Measurements from ENCODE around the gene DNAI1.

DNA sequence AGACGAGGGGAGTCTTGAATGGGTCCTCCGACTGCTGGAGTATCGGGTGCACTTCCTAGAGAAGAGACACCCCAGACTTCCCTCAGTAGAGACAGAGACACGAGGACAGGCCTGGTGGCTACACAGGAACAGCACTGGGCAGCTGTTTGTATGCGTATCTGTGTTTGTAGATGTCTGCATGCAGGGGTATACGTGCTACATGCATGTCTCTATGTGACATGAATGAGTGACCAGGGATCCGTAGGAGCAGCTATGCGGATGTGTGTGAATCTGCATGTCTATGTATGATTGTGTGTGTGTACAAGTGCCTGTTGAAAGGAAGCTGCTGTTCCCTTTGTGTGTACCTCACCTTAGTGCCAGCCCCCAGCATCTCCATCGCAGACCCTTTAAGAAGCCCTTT, 99.8 kb downstream of the DNAI1 start:
- TF ChIP-seq TAF1 (IDR thresholded peaks at IDR 0.05; ENCODE audit: borderline replicate concordance, insufficient read depth, low read length) (no peak), POLR2AphosphoS5 (IDR thresholded peaks at IDR 0.05; ENCODE audit: low read depth, low read length) (no peak)

Data from PFSK-1 (cell line).